ENCODE data around the gene PREX1. TPM values are rescaled to one million over a fixed set of nuclear protein-coding genes. Genes with fewer than 3 reads are reported as not detected.

The PREX1 gene
- total RNA-seq, 2 donors from 2014 or later, result 7.4 to 37.9 TPM

DNA sequence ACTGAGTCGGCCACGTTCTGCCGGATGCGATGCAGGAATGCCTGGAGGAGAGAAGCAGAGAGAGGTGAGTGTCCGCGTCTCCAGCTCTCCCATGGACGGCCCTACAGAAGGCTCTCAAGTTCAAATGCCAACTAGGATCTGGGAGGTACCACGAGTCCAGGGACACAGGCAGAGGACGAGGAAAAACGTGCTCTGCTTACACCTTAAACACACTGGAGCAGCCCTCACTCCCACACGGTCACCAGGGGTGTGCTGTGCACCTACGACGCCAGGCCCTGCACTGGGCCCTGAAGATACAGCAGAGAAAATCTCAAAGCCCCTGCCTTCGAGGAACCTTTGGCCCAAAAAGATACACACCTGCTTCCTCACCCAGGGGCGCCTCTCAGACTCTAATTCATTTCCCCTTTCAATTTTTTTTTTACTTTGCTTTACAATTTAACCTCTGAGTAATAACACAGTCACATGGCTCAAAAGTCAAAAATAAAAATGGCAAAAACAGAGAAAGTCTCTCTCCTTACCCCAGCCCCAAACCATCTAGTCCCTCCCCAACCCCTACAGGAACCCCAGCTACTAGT lies 79.9 kb downstream of the PREX1 start:
- TF ChIP-seq POLR2A (IDR thresholded peaks at IDR 0.05), result no peak
- TF ChIP-seq, protein P1, sequence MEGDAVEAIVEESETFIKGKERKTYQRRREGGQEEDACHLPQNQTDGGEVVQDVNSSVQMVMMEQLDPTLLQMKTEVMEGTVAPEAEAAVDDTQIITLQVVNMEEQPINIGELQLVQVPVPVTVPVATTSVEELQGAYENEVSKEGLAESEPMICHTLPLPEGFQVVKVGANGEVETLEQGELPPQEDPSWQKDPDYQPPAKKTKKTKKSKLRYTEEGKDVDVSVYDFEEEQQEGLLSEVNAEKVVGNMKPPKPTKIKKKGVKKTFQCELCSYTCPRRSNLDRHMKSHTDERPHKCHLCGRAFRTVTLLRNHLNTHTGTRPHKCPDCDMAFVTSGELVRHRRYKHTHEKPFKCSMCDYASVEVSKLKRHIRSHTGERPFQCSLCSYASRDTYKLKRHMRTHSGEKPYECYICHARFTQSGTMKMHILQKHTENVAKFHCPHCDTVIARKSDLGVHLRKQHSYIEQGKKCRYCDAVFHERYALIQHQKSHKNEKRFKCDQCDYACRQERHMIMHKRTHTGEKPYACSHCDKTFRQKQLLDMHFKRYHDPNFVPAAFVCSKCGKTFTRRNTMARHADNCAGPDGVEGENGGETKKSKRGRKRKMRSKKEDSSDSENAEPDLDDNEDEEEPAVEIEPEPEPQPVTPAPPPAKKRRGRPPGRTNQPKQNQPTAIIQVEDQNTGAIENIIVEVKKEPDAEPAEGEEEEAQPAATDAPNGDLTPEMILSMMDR (IDR thresholded peaks at IDR 0.05), result no peak
- TF ChIP-seq POLR2AphosphoS5 (IDR thresholded peaks at IDR 0.05), result no peak
- DNase-seq (ENCODE audit: low spot score), result no peak
- H3K4me3 ChIP-seq, result no peak overlapping the region
- 88% methylated on average over 15 of the region's 15 CpGs for WGBS
- H3K27me3 ChIP-seq (replicated peaks; ENCODE audit: insufficient read depth), result no peaks in the 10 kb centered on the region
- intact Hi-C loops (cut with DNase I), result no loop called here
- H3K27ac ChIP-seq, result no peak overlapping the region
- H3K4me1 ChIP-seq (replicated peaks), result no peaks in the 10 kb centered on the region
- no peaks in the 10 kb centered on the region for H3K36me3 ChIP-seq
- H3K9me3 ChIP-seq, result no peaks in the 10 kb centered on the region

DNA sequence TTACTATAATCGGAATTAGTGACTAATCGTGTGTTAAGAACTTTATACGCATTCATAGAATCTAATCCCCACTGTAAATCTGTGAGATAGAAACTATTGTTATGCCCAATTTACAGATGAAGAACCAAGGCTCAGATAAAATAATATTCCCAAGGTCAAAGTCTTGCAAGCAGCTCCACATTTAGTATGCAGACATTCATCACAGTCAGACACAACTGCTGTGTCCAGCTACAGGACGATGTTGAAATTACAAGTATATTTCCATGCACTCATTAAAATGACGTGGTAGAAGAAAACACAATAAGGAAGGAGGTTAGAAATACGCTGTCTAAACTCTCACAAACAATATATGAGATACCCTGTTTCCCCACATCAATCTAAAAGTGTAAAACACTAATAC lies 82.5 kb downstream of the PREX1 start:
- DNase-seq (ENCODE audit: low spot score), result no peak
- Histone ChIP-seq H3K4me1 (replicated peaks) (no peaks in the 10 kb centered on the region), H3K9me3 (no peaks in the 10 kb centered on the region), H3K36me3 (no peaks in the 10 kb centered on the region), H3K27me3 (replicated peaks; ENCODE audit: insufficient read depth) (no peaks in the 10 kb centered on the region), H3K27ac (no peak overlapping the region), H3K4me3 (no peak overlapping the region)
- 73% methylated on average over 6 of the region's 6 CpGs for WGBS
- TF ChIP-seq POLR2AphosphoS5 (IDR thresholded peaks at IDR 0.05) (no peak), POLR2A (IDR thresholded peaks at IDR 0.05) (no peak)
- TF ChIP-seq, protein P1 (IDR thresholded peaks at IDR 0.05), result no peak
- intact Hi-C loops (cut with DNase I), result no loop called here

DNA sequence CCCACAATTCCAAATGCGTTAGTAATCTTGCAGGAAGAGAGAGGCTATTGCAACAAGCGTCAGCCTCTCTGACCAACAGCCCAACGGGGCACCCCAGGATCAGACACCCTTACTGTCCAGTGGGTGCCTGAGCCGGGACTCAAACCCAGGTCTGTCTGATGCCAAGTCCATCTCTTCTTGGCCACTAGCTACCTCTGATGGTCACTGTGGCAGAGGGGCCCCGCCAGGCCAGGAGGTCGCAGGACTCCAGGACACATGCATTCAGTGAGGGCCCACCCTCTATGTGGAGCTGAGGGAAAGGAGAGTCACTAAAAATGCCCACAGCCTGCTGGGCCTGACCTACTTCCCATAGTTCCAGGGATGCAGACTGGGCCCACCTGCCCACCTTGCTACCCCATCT lies 83.3 kb downstream of the PREX1 start:
- Histone ChIP-seq H3K4me3 (no peak overlapping the region), H3K9me3 (no peaks in the 10 kb centered on the region), H3K4me1 (replicated peaks) (no peaks in the 10 kb centered on the region), H3K27me3 (replicated peaks; ENCODE audit: insufficient read depth) (no peaks in the 10 kb centered on the region), H3K36me3 (no peaks in the 10 kb centered on the region), H3K27ac (no peak overlapping the region)
- DNase-seq (ENCODE audit: low spot score), result no peak
- no peak for TF ChIP-seq POLR2A (IDR thresholded peaks at IDR 0.05)
- TF ChIP-seq, protein P1 (IDR thresholded peaks at IDR 0.05), result no peak
- no peak for TF ChIP-seq POLR2AphosphoS5 (IDR thresholded peaks at IDR 0.05)
- intact Hi-C loops (cut with DNase I), result no loop called here
- 86% methylated on average over 6 of the region's 6 CpGs for WGBS

DNA sequence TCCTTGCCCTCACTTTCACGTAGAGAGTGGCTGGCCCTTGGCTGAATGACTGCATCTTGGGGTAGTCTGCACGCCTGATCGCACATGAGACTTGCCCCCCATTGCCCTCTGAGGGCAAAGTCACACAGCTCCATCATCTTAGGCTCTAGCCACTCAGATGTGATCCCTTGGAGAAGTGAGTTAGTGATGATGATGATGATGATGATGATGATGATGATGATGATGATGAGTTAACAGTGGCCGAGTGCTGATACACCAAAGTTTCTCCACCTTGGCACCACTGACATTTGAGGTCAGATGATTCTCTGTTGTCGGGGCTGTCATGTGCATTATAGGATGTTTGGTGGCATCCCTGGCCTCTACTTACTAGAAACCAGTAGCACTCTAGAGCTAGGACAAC lies 84.0 kb downstream of the PREX1 start:
- Histone ChIP-seq H3K27me3 (replicated peaks; ENCODE audit: insufficient read depth) (no peaks in the 10 kb centered on the region), H3K36me3 (no peaks in the 10 kb centered on the region), H3K27ac (no peak overlapping the region), H3K9me3 (no peaks in the 10 kb centered on the region), H3K4me3 (no peak overlapping the region), H3K4me1 (replicated peaks) (no peaks in the 10 kb centered on the region)
- DNase-seq (ENCODE audit: low spot score), result no peak
- intact Hi-C loops (cut with DNase I), result no loop called here
- 87% methylated on average over 5 of the region's 5 CpGs for WGBS
- no peak for TF ChIP-seq POLR2AphosphoS5 (IDR thresholded peaks at IDR 0.05)
- TF ChIP-seq POLR2A (IDR thresholded peaks at IDR 0.05), result no peak
- TF ChIP-seq, protein P1 (IDR thresholded peaks at IDR 0.05), result no peak

DNA sequence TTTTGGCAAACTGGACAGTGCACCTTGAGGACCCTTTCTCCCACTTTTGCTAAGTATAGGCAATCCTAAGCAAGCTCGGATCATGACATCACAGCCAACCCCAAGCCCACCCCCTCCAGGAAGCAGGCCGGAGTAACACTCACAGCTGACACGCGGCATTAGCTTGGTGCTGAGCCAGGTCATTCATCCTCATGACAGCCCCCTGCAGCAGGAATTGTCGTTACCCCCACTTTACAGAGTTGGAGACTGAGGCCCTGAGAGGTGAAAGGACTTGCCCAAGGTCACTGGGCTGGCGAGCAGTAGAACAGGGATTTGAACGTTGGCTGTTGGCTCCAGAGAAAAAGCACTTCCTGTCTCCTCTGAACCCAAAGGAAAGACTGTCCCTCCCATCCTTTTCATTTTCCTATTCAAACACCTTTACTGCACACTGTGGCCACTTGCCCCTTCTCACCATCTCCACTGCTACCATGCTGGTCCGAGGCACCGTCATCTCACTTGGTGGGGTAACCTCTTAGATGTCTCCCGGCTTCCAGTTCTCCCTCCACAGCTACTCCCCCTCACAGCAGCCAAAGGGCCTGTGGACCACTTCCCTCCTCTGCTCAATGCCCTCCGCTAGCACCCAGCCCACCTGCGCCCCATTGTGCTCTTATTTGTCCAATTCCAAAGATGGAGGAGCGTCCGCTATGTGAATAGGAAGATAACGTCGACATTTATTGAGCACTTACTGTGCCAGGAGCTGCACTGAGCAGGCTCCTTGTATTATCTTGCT lies 84.7 kb downstream of the PREX1 start:
- no peak overlapping the region for H3K27ac ChIP-seq
- intact Hi-C loops (cut with DNase I), result no loop called here
- 88% methylated on average over 16 of the region's 16 CpGs for WGBS

More for the DNA sequence above, 84.7 kb downstream of the PREX1 start:
- Histone ChIP-seq H3K9me3 (no peaks in the 10 kb centered on the region), H3K4me1 (replicated peaks) (no peaks in the 10 kb centered on the region), H3K27me3 (replicated peaks; ENCODE audit: insufficient read depth) (no peaks in the 10 kb centered on the region), H3K4me3 (no peak overlapping the region), H3K36me3 (no peaks in the 10 kb centered on the region)
- DNase-seq (ENCODE audit: low spot score), result no peak
- TF ChIP-seq, protein P1 (IDR thresholded peaks at IDR 0.05), result no peak

All from prostate gland (tissue), 2 donors.